HG02759 (cell line): ENCODE data around the gene SYNDIG1.

Source experiments
- ATAC-seq: cut with Tn5 transposase; IDR thresholded peaks from one replicate; pipeline ENCODE4 v1.9.1; 2021; ENCODE audit warnings: mild to moderate bottlenecking, moderate library complexity; ENCODE audit not compliant: unreplicated experiment

The SYNDIG1 gene

GRCh38 chr20:24628985-24629384 lies 159.6 kb downstream of the SYNDIG1 start:
- no peak for ATAC-seq

- ATAC-seq: no peak
Measured at GRCh38 chr20:24629668-24630067, 160.2 kb downstream of the SYNDIG1 start.

- no peak for ATAC-seq
Measured at GRCh38 chr20:24630486-24631172, 161.2 kb downstream of the SYNDIG1 start.

DNA sequence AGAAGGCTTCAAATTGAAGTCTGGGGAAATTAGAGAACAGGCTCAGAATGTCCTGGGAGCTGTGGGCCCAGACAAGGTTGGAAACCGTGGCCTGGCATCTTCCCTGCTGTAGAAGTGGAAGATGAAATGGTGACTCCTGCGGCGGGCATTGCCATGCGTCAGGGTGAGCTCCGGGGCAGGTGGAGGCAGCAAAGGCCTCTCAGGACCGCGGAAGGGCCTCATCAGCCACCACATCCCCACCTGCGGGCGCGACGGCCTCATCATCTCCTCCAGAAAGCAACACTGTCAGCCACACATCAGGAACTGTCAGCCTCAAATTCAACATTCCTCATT lies 161.7 kb downstream of the SYNDIG1 start:
- no peak for ATAC-seq

GRCh38 chr20:24632581-24632980 lies 163.2 kb downstream of the SYNDIG1 start:
- ATAC-seq: no peak

DNA sequence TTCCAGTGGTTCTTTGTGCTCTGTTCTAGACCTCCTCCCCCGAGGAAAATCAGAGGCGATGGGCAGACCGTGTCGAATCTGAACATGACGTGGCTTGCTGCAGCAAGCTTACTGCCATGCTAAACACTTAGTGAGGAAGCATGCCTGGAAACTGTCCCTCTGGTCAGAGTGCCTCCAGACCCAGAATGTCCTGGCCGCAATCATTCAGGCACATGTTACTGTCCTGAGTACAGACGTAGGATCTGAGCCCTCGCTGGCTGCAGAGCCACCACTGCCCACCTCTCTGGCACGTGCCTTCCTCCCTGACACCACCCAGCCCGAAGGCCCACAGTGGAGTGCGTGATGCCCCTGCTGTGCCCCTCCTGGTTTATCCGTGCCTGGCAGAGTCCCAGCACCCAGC lies 163.6 kb downstream of the SYNDIG1 start:
- no peak for ATAC-seq

GRCh38 chr20:24633521-24633920 lies 164.1 kb downstream of the SYNDIG1 start:
- ATAC-seq: no peak

DNA sequence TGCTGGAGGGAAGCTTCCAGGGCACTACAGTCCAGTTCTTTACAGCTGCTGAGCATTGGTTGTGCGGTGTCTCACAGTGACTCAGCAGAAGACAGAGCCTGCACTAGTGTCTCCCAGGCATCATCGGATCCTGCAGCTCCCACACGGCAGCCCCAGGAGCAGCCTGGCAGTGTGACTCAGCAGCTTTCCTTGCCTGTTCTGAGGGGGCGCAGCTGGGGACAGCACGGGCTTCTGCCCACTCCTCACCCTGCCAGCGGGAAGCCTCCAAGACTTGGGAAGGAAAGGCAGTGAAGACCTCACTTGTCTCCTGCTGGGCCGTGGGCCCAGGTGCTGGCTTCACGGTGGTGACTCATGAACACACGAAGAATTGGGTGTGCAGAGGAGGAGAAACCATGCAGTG lies 165.4 kb downstream of the SYNDIG1 start:
- ATAC-seq: no peak

DNA sequence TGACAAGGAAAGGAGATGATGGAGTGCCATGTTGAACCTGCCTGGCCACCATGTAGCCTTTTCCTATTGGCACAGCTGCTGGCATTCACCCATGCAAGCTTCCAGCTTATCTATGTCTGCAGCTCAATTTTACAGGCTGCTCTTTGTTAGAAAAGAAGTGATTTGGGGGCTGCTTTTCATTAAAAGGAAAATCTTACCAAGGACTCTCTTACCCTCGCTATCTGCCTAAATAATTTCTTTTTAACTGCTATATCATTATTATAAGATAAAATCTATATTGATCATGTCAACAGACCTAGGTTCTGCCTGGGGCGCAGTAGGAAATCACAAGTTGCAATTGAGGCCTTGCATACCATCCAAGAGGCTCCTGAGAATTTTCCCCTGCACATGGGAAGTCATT lies 167.2 kb downstream of the SYNDIG1 start:
- ATAC-seq: no peak

GRCh38 chr20:24637087-24637486 lies 167.7 kb downstream of the SYNDIG1 start:
- ATAC-seq: no peak

DNA sequence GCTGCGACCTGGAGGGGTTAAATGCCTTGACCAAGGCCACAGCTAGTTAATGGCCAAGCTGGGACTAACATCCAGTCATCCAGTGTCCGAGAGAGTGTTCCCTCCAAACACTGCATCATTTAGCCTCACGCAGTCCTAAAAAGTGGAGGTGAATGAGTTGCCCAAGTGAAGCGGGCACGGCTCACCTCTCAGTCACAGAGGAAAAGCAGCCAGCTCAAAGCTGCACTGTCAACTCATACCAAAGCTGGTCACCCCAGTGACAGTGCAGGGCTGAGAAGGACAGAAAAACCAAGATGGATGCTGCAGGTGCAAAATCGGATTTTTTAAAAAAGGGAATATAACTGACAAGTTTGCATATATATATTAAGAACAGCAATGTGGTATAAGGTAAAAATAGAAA lies 168.5 kb downstream of the SYNDIG1 start:
- ATAC-seq: no peak

DNA sequence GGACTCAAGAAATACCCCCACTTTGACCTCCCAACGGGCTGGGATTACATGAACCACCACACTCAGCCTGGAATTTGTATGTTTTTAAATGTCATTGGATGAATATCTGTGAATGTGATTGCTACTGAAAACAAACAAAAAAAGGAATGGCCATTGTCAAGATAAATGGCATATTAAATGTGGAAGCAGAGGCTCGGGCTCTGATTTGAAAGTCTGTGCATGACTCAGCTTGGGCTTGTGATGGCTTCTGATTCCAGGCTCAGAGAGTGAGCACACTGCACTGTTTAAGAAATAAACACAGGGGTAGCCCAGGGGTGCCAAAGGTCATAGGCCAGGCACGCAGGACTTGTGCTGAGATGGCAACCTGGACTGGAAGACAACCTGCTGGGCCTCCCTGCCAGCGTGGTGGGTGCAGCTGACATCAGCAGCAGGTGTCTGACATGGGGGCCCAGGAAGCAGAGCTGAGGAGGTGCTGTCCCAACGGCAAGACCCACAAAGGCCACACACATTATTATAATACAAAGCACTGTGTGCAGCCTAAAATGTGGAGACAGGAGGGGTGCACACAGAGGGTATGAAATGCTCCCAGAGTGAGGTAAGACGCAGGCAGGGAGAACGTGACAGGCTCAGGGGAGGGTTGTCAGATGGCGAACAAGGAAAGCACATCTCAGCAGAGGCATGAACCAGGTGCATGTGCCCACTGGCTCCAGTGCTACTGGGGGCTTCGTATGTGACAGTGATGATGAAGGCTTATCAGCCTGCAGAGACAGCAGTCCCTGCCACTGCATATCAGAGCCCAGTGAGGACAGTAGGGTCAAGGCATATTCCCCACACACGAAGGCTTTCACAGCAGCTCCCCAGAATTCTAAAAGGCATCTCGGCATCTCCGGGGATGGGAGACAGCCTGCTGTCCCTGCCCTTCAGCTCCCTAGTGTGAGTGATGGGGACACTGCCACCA lies 169.4 kb downstream of the SYNDIG1 start:
- ATAC-seq: no peak

GRCh38 chr20:24640276-24640675 lies 170.8 kb downstream of the SYNDIG1 start:
- no peak for ATAC-seq

- no peak for ATAC-seq
Measured at GRCh38 chr20:24640686-24641085, 171.3 kb downstream of the SYNDIG1 start.

GRCh38 chr20:24643731-24644626 lies 174.6 kb downstream of the SYNDIG1 start:
- ATAC-seq: no peak

DNA sequence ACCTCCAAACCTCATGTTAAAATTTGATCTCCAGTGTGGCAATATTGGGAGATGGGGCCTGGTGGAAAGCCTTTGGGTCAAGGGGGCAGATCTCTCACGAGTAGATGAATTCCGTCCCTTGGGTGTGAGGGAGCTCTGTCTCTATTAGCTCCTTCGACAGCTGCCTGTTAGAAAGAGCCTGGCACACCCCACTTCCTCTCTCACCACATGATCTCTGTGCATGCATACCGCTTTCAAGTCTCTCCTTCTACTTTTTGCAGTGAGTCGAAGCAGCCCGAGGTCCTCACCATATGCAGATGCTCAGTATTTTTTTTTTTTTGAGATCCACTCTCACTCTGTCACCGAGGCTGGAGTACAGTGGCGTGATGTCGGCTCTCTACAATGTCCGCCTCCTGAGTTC lies 176.9 kb downstream of the SYNDIG1 start:
- no peak for ATAC-seq

DNA sequence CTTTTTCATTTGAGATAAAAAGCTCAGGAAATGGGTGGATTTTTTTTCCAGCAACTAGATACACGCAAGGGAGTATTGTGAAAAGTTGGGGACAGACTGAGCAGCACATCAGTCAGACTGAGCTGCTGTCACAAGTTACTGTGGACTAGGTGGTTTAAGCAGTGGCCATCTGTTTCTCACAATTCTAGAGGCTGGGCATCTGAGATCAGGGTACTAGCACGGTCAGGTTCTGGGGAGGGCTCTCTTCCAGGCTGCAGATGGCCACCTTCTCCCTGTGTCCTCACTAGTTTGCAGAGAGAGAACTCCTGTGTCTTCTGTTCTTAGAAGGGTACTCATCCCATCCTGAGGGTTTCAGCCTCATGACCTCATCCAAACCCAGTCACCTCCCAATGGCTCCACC lies 178.3 kb downstream of the SYNDIG1 start:
- no peak for ATAC-seq

GRCh38 chr20:24648481-24648880 lies 179.1 kb downstream of the SYNDIG1 start:
- ATAC-seq: peak; percentile 19

- ATAC-seq: peak; percentile 56
Measured at GRCh38 chr20:24648919-24649318, 179.5 kb downstream of the SYNDIG1 start.

GRCh38 chr20:24649787-24650490 lies 180.5 kb downstream of the SYNDIG1 start:
- no peak for ATAC-seq
